Ammon's horn (tissue), 1 donor: Measurements from ENCODE around the gene ZNF766.
"Not testable (repeated sequence)": the region's sequence is repeated elsewhere in the genome, so short reads cannot be mapped to it uniquely, and the experiment has no call there.

ENCODE experiments used
- DNase-seq: peaks from one replicate; pipeline ENCODE4 v3.0.0-alpha.2; 2016; ENCODE audit warnings: low spot score

Gene ZNF766

GRCh38 chr19:52275988-52276387 is 6.6 kb downstream of the ZNF766 start:
- DNase-seq = no peak

DNA sequence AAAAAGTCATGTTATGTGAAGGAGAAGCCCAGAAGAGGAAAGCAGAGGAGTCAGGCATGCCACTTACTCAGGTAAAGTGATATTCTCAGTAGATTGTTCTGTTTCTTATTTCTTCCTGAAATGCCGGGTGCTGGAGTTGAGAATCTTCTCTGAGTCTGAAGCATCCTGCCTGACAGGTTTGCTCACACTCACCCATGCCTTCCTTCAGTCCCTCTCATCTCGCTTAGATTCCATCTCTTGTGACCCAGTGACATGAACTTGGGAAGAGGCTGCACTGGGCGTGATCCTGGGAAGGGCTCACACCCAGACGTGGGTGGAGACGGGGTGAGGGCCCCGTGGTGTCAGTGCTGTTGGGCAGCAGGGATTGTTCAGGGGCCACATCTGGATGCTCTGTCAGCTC is 8.1 kb downstream of the ZNF766 start:
- DNase-seq = no peak

DNA sequence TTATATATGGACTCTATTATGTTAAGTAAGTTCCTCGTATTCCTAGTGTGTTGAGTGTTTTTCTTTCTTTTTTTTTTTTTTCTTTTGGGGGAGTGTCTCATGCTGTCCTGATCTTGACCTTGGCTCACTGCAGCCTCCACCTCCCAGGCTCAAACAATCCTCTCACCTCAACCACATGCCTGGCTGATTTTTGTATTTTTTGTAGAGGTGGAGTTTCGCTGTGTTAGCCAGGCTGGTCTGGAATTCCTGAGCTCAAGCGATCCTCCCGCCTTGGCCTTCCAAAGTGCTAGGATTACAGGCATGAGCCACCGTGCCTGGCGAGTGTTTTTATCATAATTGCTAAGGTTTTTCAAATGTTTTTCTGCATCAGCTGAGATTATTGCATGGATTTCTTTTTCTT is 16.9 kb downstream of the ZNF766 start:
- no peak for DNase-seq

- no peak for DNase-seq
Measured at GRCh38 chr19:52291781-52292180, 22.4 kb downstream of the ZNF766 start.

GRCh38 chr19:52292946-52293345 is 23.6 kb downstream of the ZNF766 start:
- not testable (repeated sequence) for DNase-seq

- DNase-seq = no peak
Measured at GRCh38 chr19:52296400-52296772, 27.0 kb downstream of the ZNF766 start.

DNA sequence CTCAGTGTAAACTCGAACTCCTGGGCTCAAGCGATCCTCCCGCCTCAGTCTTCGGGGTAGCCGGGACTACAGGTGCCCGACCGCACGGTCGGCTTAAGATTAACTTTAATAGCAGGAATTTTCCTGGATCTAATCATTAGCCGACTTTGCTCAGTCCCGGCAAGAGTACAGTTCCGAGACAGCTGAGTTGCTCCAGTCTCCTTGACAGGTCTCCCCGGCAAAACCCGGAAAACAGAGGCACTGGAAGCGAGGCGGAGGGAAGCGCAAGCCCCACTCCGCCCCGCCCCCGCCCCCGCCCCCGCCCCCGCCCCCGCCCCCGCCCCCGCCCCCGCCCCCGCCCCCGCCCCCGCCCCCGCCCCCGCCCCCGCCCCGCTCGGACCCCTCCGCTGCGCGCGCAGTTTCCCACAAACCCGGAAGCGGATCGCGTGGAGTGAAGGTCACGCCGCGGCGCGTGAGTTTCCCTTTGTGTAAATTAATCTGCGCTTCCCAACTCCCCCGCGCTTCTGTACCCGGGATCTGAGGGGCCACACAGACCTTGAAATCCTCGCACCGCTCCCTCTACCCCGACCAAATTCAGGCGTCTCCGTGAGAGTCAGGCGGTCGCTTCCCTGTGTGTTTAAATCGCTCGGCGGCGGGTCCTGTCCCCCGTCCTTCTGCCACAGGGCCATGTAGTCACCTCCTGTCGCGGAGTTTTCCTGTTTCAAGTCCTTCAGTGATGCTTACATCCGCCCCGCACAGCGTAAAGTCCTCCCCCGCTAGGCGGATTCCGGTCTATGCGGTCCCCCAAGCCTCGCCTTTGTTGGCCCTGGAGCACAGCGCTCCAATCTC is 27.6 kb downstream of the ZNF766 start, which contains the start of gene ZNF480:
Gene ZNF480, plus strand, starts transcription at position 397 of the 828 bp plus-strand sequence. CDS start 3,244 bp downstream, outside the sequence.
- DNase-seq = peak; percentile 84

GRCh38 chr19:52297601-52298364 is 28.4 kb downstream of the ZNF766 start:
- DNase-seq = no peak

- no peak for DNase-seq
Measured at GRCh38 chr19:52307275-52307674, 37.9 kb downstream of the ZNF766 start.

DNA sequence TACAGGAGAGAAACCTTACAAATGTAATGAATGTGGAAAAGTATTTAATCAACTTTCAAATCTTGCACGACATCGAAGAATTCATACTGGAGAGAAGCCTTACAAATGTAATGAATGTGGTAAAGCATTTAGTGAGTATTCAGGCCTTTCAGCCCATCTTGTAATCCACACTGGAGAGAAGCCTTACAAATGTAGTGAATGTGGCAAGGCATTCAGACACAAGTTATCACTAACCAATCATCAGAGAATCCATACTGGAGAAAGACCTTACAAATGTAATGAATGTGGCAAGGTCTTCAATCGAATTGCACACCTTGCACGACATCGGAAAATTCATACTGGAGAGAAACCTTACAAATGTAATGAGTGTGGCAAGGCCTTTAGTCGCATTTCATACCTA is 53.0 kb downstream of the ZNF766 start:
- no peak for DNase-seq

DNA sequence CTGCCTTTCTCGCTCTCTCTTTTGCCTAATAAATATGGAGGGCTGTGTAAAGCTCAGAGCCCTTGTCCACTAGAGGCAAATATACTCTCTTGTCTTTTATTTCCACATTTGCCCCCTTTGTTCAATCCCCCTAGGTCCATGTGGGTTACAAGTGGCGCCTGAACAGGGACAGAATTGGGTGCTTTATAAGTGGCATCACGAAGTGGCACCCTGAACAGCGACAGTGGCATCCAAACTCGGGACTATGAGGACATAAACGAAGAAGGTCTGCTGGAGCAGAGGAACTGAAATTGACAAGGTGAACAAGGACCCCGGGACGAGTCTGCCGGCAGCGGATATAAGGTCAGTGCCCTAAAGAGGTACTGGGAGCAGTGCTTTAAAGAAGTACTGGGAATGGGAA is 62.4 kb downstream of the ZNF766 start:
- no peak for DNase-seq

DNA sequence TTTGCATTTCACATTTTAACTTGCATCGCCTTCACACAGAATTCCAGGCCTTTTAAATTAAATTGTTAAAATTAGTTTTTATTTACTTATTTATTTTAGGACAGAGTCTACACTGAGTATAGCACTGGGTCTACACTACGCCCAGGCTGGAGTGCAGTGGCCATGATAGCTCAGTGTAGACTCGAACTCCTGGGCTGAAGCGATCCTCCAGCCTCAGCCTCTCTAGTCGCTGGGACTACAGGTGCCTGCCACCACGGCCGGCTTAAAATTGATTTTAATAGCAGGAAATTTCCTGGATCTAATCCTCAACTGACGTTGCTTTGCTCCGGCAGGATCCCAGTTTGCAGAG is 66.4 kb downstream of the ZNF766 start:
- no peak for DNase-seq

- peak; percentile 93 for DNase-seq
Measured at GRCh38 chr19:52336117-52336790, 66.9 kb downstream of the ZNF766 start, which contains the start of gene ZNF610. TSS of gene ZNF610 (plus strand) at chr19:52336243. CDS start at chr19:52349173, 12,930 bp downstream.

DNA sequence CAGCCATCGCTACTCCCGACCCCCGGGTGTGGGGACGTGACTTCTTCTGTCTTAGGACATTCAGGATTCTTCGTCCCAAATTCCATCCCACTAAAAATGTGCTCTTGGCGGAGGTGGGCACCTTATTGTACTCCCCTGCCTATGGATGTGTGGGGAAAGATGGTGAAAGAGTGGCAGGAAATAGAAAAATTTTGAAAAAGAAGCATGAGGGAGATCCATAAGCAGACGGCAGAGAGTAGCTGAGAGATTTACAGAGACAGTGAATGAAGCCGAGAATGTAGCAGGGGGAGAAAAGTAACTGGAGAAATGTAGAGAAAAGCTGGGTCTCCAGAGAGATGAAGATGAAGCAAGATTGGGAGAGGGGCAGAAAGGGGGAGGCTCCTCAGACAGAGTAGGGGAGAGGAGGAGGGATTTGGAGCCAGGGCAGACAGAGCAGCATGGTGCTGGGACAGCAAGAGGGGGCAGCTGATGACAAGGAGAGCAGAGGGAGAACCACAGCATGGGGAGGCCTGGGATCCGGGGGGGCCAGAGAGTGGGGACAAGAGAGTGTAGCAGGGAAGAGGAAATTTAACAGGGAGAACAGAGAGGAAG is 67.5 kb downstream of the ZNF766 start:
- no peak for DNase-seq

DNA sequence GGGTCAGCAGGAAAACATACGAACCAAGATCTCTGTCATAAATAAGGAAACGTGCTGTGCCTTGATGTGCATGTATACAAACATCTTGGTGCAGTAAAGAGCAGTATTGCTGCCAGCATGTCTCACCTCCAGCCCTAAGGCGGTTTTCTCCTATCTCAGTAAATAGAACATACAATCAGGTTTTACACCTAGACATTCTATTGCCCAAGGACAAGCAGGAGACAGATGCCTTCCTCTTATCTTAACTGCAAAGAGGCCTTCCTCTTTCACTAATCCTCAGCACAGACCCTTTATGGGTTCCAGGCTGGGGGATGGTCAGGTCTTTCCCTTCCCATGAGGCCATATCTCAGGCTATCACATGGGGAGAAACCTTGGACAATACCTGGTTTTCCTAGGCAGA is 69.6 kb downstream of the ZNF766 start:
- DNase-seq = not testable (repeated sequence)

GRCh38 chr19:52343548-52343947 is 74.2 kb downstream of the ZNF766 start:
- peak; percentile 56 for DNase-seq

DNA sequence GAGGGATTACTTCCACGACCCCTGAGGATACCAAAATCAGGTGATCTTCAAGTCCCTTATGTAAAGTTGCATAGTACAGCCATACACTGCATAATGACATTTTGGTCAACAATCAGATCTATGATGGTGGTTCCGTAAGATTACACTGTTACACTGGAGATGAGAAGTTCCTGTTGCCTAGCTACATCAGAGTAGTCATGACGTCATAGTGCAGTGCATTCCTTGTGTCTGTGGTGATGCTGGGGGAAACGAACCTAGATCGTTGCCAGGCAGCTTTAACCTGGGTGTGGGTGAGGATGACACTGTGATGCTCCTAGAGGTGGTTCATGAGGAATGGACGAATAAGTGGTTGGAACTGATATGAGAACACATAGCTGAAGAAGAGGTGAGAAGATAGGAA is 75.8 kb downstream of the ZNF766 start:
- DNase-seq = no peak
